A549 (cell line): ENCODE results near the gene DEAF1.

Experiments
- EHMT2 ChIP-seq: fragments of 200-600 bp; sonication (generic); IDR thresholded peaks from 2 replicates; pipeline ENCODE4 v1.6.1; 2016; ENCODE audit warnings: antibody characterized with exemption, low read depth, mild to moderate bottlenecking, moderate library complexity
- EP300 ChIP-seq, 2 experiments: fragments of >200 bp; sonication (Bioruptor Twin); formaldehyde crosslinking; IDR thresholded peaks; 2 replicates in 1 of 2; 3 replicates in 1 of 2; pipeline ENCODE4 v1.6.1; 2016 to 2017
- NPAS2 ChIP-seq: fragments of 250-450 bp; sonication (Bioruptor Pico); IDR thresholded peaks from 2 replicates; pipeline ENCODE4 v1.8.0; 2022; ENCODE audit warnings: mild to moderate bottlenecking, moderate library complexity, borderline replicate concordance
- POLR2A ChIP-seq: IDR thresholded peaks from 2 replicates; pipeline ENCODE4 v1.6.1; 2012; ENCODE audit warnings: mild to moderate bottlenecking, low read length
- RFX5 ChIP-seq: fragments of 450-650 bp; IDR thresholded peaks from 2 replicates; pipeline ENCODE4 v1.7.1; 2014; ENCODE audit warnings: antibody characterized with exemption, mild to moderate bottlenecking, moderate library complexity
- TF ChIP-seq, protein P1 (sequence below): fragments of >200 bp; sonication (Bioruptor Twin); formaldehyde crosslinking; IDR thresholded peaks from 3 replicates; pipeline ENCODE4 v1.5.1; 2016
- TF ChIP-seq, protein P2 (sequence below): IDR thresholded peaks from 2 replicates; pipeline ENCODE4 v1.6.1; 2012

DNA sequence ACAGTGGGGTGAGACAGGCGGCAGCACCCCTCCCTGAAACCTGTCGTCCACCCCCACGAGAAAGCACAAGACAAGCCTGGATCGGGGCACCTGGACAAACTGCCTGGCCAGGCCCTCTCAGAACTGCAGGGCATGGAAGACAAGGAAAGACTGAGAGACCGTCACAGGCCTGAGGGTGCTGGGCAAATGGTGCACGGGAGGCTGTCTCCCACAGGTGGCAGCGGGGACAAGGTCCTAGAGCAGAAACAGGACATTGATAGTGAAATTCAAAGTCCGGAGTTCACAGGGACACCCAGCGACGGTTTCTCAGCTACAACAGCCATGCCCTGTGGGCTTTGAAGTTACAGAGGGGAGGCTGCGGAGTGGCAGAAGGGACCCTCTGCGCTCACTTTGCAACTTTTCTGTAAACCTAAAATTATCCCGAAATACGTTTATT is 37.3 kb downstream of the DEAF1 start:
- TF ChIP-seq, protein P1, sequence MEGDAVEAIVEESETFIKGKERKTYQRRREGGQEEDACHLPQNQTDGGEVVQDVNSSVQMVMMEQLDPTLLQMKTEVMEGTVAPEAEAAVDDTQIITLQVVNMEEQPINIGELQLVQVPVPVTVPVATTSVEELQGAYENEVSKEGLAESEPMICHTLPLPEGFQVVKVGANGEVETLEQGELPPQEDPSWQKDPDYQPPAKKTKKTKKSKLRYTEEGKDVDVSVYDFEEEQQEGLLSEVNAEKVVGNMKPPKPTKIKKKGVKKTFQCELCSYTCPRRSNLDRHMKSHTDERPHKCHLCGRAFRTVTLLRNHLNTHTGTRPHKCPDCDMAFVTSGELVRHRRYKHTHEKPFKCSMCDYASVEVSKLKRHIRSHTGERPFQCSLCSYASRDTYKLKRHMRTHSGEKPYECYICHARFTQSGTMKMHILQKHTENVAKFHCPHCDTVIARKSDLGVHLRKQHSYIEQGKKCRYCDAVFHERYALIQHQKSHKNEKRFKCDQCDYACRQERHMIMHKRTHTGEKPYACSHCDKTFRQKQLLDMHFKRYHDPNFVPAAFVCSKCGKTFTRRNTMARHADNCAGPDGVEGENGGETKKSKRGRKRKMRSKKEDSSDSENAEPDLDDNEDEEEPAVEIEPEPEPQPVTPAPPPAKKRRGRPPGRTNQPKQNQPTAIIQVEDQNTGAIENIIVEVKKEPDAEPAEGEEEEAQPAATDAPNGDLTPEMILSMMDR, result no peak
- TF ChIP-seq RFX5, result no peak
- TF ChIP-seq, protein P2, sequence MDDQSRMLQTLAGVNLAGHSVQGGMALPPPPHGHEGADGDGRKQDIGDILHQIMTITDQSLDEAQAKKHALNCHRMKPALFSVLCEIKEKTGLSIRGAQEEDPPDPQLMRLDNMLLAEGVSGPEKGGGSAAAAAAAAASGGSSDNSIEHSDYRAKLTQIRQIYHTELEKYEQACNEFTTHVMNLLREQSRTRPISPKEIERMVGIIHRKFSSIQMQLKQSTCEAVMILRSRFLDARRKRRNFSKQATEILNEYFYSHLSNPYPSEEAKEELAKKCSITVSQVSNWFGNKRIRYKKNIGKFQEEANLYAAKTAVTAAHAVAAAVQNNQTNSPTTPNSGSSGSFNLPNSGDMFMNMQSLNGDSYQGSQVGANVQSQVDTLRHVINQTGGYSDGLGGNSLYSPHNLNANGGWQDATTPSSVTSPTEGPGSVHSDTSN, result no peak
- TF ChIP-seq EHMT2, result no peak
- no peak for TF ChIP-seq NPAS2 (CRISPR knock-in tag)
- TF ChIP-seq EP300 (IDR thresholded peaks at IDR 0.05), result no peak
- no peak for TF ChIP-seq POLR2A
